Embryonic facial prominence (tissue), 1 donor: Measurements from ENCODE around the gene UBE3C.
"Not testable (repeated sequence)": the region's sequence is repeated elsewhere in the genome, so short reads cannot be mapped to it uniquely, and the experiment has no call there.

ENCODE experiments used
- DNase-seq: peaks from one replicate; pipeline ENCODE4 v3.0.0-alpha.2; 2016; ENCODE audit errors: extremely low spot score

Gene UBE3C

GRCh38 chr7:157130849-157131248 lies 7.9 kb upstream of the UBE3C start:
- not testable (repeated sequence) for DNase-seq

GRCh38 chr7:157132796-157133195 lies 5.9 kb upstream of the UBE3C start:
- DNase-seq, result no peak

- no peak for DNase-seq
These were observed 5.4 kb upstream of the UBE3C start for GRCh38 chr7:157133304-157133703.

GRCh38 chr7:157136372-157136771 lies 2.4 kb upstream of the UBE3C start:
- no peak for DNase-seq

GRCh38 chr7:157138101-157138423 lies 664 bp upstream of the UBE3C start:
- no peak for DNase-seq

- DNase-seq, result no peak
These were observed 534 bp downstream of the UBE3C start for GRCh38 chr7:157139111-157139809.

GRCh38 chr7:157139810-157140510 lies 1.2 kb downstream of the UBE3C start:
- no peak for DNase-seq

GRCh38 chr7:157140511-157140905 lies 1.8 kb downstream of the UBE3C start:
- DNase-seq, result no peak

GRCh38 chr7:157141525-157142060 lies 2.9 kb downstream of the UBE3C start:
- no peak for DNase-seq

- DNase-seq, result no peak
These were observed 5.1 kb downstream of the UBE3C start for GRCh38 chr7:157143788-157144187.

- DNase-seq, result no peak
These were observed 10.6 kb downstream of the UBE3C start for GRCh38 chr7:157149317-157149716.

- DNase-seq, result no peak
These were observed 12.2 kb downstream of the UBE3C start for GRCh38 chr7:157150882-157151281.

- no peak for DNase-seq
These were observed 13.1 kb downstream of the UBE3C start for GRCh38 chr7:157151626-157152339.

GRCh38 chr7:157152391-157152937 lies 13.7 kb downstream of the UBE3C start:
- no peak for DNase-seq

GRCh38 chr7:157153260-157153659 lies 14.5 kb downstream of the UBE3C start:
- DNase-seq, result no peak

- no peak for DNase-seq
These were observed 17.2 kb downstream of the UBE3C start for GRCh38 chr7:157155959-157156358.

GRCh38 chr7:157158400-157158799 lies 19.7 kb downstream of the UBE3C start:
- DNase-seq, result no peak

- not testable (repeated sequence) for DNase-seq
These were observed 20.8 kb downstream of the UBE3C start for GRCh38 chr7:157159537-157159936.

- DNase-seq, result no peak
These were observed 21.7 kb downstream of the UBE3C start for GRCh38 chr7:157160433-157160832.

GRCh38 chr7:157165987-157166386 lies 27.3 kb downstream of the UBE3C start:
- no peak for DNase-seq

GRCh38 chr7:157168571-157168970 lies 29.8 kb downstream of the UBE3C start:
- DNase-seq, result no peak

- DNase-seq, result no peak
These were observed 38.0 kb downstream of the UBE3C start for GRCh38 chr7:157176771-157177170.
